K562 (cell line): ENCODE results near the gene ZDHHC17. TPM values are rescaled to one million over a fixed set of nuclear protein-coding genes. Genes with fewer than 3 reads are reported as not detected.
A peak's percentile ranks its signal among the peaks of the same experiment; 100 is the strongest.

ENCODE experiments used
- BMI1 ChIP-seq: fragments of 150-350 bp; IDR thresholded peaks from 2 replicates; pipeline ENCODE4 v1.6.1; 2014; ENCODE audit warnings: low read length
- EP300 ChIP-seq: IDR thresholded peaks from 2 replicates; pipeline ENCODE4 v1.6.1; 2012; ENCODE audit warnings: low read length, improper control_type of control experiment
- FOXJ3 ChIP-seq: sonication (generic); formaldehyde crosslinking; IDR thresholded peaks from 2 replicates; pipeline ENCODE4 v1.4.0; 2020; ENCODE audit warnings: mild to moderate bottlenecking, missing genetic modification reagents
- HOXB6 ChIP-seq: fragments of 250-450 bp; sonication (Bioruptor Pico); IDR thresholded peaks from 2 replicates; pipeline ENCODE4 v1.5.1; 2022; ENCODE audit warnings: mild to moderate bottlenecking, borderline replicate concordance
- MAFG ChIP-seq: fragments of 450-650 bp; conservative IDR thresholded peaks from 2 replicates; pipeline ENCODE4 v1.6.1; 2016; ENCODE audit warnings: missing genetic modification characterization, missing compliant biosample characterization
- SIX5 ChIP-seq, 2 experiments: IDR thresholded peaks; 2 replicates each; pipeline ENCODE4 v1.6.1; 2011; ENCODE audit warnings: low read length in 2 of 2, borderline replicate concordance in 1 of 2, low read depth in 1 of 2, mild to moderate bottlenecking in 1 of 2, moderate library complexity in 1 of 2; ENCODE audit not compliant: insufficient read depth in 1 of 2
- ZKSCAN1 ChIP-seq: fragments of 150-350 bp; IDR thresholded peaks from 2 replicates; pipeline ENCODE4 v1.6.1; 2016; ENCODE audit warnings: low read depth, low read length
- ZNF175 ChIP-seq: fragments of 200-800 bp; sonication (Bioruptor generic); IDR thresholded peaks from 2 replicates; pipeline ENCODE4 v1.6.1; 2016; ENCODE audit warnings: low read depth, mild to moderate bottlenecking, missing genetic modification characterization, missing compliant biosample characterization
- ZNF707 ChIP-seq: fragments of 250-450 bp; sonication (Bioruptor Pico); conservative IDR thresholded peaks from 2 replicates; pipeline ENCODE4 v1.8.0; 2022; ENCODE audit warnings: inconsistent platforms, mild to moderate bottlenecking, moderate library complexity
- polyA plus RNA-seq, 8 experiments: library from polyadenylated mRNA; depleted of rRNA in 4 of 8; stranded (reverse) in 5 of 8; unstranded in 3 of 8; fragments of >200 nt; fragmentation: Nextera tagmentation in 2 of 8; fragmentation: Illumina TruSeq in 1 of 8; extraction: Ambion mirVana in 2 of 8; extraction: Trizol in 1 of 8; gene quantifications; 2 replicates each; pipeline versions ENCODE4 v1.2.1 to v1.2.3, GENCODE V29; 2011 to 2014; ENCODE audit warnings: inconsistent platforms in 1 of 8, missing spikeins in 1 of 8
- total RNA-seq, 7 experiments: library from RNA; depleted of rRNA in 6 of 7; stranded (reverse); fragments of >200 nt in 6 of 7; fragmentation: Illumina TruSeq in 2 of 7; extraction: Trizol in 2 of 7; gene quantifications; 2 replicates each; pipeline versions ENCODE4 v1.2.1 to v1.2.3, GENCODE V29; 2011 to 2021; ENCODE audit warnings: low replicate concordance in 1 of 7
- TF ChIP-seq, protein P1 (sequence below), 3 experiments: fragments of 200-800 bp in 1 of 3; fragments of 250-450 bp in 1 of 3; fragments of 450-650 bp in 1 of 3; sonication (Bioruptor Pico) in 1 of 3; sonication (Bioruptor generic) in 1 of 3; formaldehyde crosslinking in 1 of 3; IDR thresholded peaks; 2 replicates each; pipeline versions ENCODE4 v1.6.1 to v1.8.0; 2016 to 2022; ENCODE audit warnings: mild to moderate bottlenecking in 2 of 3, missing genetic modification characterization in 2 of 3, missing compliant biosample characterization in 1 of 3, moderate library complexity in 1 of 3
- TF ChIP-seq, protein P2 (sequence below): fragments of 450-650 bp; IDR thresholded peaks from 2 replicates; pipeline ENCODE4 v1.6.1; 2016; ENCODE audit warnings: mild to moderate bottlenecking, moderate library complexity

ZDHHC17 gene
- total and polyA plus RNA-seq, 9 of the 15 experiments (the other 6 are each of a cell fraction or from before 2014, with no cell fraction given) = 6.7 to 66.0 (median 27.5) TPM

DNA sequence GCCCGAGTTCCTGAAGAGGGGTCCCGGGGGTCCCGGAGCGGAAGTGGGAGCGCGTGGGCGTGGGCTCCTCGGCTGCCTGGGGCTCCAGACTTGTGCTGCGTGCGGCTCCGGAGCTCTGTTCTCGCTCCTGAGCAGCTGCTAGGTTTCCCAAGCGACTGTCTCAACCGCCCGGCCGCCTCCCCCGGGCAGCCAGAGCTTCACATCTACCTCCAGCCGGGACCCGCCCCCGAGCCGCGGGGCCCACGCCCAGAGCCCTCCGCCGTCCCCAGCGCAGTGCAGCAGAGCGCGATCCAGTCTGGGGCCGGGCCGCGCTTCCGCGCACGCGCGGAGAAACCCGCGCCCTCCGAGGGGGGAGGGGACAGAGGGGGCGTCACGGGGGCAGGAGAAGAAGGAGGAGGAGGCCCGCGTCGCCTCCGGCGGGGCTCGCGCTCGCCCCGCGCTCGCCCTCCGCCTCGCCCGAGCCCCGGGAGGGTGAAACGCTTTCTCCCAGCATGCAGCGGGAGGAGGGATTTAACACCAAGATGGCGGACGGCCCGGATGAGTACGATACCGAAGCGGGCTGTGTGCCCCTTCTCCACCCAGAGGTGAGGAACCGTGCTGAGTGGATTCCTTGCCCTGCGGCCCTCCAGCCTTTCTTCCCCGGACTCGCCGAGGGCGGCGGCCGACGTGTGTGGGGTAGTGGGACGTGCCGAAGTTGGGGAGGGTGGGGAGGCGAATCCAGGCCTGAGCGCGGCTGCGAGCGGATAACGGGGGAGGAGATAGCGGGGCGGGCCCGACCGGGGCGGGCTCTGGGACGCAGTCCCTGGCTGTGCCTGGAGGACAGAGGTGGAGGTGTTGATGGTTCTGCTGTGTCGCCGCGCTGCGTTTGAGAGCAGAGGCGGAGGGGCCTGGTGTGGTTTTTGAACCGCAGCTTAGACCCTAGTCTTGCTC is at the start of gene ZDHHC17 (continued):
- TF ChIP-seq, protein P1, sequence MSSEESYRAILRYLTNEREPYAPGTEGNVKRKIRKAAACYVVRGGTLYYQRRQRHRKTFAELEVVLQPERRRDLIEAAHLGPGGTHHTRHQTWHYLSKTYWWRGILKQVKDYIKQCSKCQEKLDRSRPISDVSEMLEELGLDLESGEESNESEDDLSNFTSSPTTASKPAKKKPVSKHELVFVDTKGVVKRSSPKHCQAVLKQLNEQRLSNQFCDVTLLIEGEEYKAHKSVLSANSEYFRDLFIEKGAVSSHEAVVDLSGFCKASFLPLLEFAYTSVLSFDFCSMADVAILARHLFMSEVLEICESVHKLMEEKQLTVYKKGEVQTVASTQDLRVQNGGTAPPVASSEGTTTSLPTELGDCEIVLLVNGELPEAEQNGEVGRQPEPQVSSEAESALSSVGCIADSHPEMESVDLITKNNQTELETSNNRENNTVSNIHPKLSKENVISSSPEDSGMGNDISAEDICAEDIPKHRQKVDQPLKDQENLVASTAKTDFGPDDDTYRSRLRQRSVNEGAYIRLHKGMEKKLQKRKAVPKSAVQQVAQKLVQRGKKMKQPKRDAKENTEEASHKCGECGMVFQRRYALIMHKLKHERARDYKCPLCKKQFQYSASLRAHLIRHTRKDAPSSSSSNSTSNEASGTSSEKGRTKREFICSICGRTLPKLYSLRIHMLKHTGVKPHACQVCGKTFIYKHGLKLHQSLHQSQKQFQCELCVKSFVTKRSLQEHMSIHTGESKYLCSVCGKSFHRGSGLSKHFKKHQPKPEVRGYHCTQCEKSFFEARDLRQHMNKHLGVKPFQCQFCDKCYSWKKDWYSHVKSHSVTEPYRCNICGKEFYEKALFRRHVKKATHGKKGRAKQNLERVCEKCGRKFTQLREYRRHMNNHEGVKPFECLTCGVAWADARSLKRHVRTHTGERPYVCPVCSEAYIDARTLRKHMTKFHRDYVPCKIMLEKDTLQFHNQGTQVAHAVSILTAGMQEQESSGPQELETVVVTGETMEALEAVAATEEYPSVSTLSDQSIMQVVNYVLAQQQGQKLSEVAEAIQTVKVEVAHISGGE (CRISPR knock-in tag; IDR thresholded peaks at IDR 0.05) = no peak
- TF ChIP-seq HOXB6 = no peak
- no peak for TF ChIP-seq SIX5 (IDR thresholded peaks at IDR 0.05; ENCODE audit: borderline replicate concordance in 1 of 2, insufficient read depth in 1 of 2, low read depth in 1 of 2, low read length in 2 of 2)
- no peak for TF ChIP-seq FOXJ3 (CRISPR knock-in tag)
- TF ChIP-seq BMI1 = no peak
- TF ChIP-seq ZNF175 = peak; percentile 24; the same call in 1 of the 2 replicates
- TF ChIP-seq, protein P2, sequence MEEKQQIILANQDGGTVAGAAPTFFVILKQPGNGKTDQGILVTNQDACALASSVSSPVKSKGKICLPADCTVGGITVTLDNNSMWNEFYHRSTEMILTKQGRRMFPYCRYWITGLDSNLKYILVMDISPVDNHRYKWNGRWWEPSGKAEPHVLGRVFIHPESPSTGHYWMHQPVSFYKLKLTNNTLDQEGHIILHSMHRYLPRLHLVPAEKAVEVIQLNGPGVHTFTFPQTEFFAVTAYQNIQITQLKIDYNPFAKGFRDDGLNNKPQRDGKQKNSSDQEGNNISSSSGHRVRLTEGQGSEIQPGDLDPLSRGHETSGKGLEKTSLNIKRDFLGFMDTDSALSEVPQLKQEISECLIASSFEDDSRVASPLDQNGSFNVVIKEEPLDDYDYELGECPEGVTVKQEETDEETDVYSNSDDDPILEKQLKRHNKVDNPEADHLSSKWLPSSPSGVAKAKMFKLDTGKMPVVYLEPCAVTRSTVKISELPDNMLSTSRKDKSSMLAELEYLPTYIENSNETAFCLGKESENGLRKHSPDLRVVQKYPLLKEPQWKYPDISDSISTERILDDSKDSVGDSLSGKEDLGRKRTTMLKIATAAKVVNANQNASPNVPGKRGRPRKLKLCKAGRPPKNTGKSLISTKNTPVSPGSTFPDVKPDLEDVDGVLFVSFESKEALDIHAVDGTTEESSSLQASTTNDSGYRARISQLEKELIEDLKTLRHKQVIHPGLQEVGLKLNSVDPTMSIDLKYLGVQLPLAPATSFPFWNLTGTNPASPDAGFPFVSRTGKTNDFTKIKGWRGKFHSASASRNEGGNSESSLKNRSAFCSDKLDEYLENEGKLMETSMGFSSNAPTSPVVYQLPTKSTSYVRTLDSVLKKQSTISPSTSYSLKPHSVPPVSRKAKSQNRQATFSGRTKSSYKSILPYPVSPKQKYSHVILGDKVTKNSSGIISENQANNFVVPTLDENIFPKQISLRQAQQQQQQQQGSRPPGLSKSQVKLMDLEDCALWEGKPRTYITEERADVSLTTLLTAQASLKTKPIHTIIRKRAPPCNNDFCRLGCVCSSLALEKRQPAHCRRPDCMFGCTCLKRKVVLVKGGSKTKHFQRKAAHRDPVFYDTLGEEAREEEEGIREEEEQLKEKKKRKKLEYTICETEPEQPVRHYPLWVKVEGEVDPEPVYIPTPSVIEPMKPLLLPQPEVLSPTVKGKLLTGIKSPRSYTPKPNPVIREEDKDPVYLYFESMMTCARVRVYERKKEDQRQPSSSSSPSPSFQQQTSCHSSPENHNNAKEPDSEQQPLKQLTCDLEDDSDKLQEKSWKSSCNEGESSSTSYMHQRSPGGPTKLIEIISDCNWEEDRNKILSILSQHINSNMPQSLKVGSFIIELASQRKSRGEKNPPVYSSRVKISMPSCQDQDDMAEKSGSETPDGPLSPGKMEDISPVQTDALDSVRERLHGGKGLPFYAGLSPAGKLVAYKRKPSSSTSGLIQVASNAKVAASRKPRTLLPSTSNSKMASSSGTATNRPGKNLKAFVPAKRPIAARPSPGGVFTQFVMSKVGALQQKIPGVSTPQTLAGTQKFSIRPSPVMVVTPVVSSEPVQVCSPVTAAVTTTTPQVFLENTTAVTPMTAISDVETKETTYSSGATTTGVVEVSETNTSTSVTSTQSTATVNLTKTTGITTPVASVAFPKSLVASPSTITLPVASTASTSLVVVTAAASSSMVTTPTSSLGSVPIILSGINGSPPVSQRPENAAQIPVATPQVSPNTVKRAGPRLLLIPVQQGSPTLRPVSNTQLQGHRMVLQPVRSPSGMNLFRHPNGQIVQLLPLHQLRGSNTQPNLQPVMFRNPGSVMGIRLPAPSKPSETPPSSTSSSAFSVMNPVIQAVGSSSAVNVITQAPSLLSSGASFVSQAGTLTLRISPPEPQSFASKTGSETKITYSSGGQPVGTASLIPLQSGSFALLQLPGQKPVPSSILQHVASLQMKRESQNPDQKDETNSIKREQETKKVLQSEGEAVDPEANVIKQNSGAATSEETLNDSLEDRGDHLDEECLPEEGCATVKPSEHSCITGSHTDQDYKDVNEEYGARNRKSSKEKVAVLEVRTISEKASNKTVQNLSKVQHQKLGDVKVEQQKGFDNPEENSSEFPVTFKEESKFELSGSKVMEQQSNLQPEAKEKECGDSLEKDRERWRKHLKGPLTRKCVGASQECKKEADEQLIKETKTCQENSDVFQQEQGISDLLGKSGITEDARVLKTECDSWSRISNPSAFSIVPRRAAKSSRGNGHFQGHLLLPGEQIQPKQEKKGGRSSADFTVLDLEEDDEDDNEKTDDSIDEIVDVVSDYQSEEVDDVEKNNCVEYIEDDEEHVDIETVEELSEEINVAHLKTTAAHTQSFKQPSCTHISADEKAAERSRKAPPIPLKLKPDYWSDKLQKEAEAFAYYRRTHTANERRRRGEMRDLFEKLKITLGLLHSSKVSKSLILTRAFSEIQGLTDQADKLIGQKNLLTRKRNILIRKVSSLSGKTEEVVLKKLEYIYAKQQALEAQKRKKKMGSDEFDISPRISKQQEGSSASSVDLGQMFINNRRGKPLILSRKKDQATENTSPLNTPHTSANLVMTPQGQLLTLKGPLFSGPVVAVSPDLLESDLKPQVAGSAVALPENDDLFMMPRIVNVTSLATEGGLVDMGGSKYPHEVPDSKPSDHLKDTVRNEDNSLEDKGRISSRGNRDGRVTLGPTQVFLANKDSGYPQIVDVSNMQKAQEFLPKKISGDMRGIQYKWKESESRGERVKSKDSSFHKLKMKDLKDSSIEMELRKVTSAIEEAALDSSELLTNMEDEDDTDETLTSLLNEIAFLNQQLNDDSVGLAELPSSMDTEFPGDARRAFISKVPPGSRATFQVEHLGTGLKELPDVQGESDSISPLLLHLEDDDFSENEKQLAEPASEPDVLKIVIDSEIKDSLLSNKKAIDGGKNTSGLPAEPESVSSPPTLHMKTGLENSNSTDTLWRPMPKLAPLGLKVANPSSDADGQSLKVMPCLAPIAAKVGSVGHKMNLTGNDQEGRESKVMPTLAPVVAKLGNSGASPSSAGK = no peak; the same call in 1 of the 2 replicates
- peak; percentile 26; the same call in 1 of the 2 replicates for TF ChIP-seq ZKSCAN1
- peak; percentile 10 for TF ChIP-seq EP300
- no peak for TF ChIP-seq ZNF707
- no peak for TF ChIP-seq MAFG
